SJCRH30 (cell line): ENCODE measurements around the gene PROM1. TPM values are rescaled to one million over a fixed set of nuclear protein-coding genes. Genes with fewer than 3 reads are reported as not detected.
A peak's percentile ranks its signal among the peaks of the same experiment; 100 is the strongest.

Experiments
- DNase-seq, 2 experiments: peaks; one replicate each; pipeline ENCODE4 v3.0.0-alpha.2; 2015 to 2020
- H3K27ac ChIP-seq: fragments of 250-450 bp; sonication (Bioruptor Pico); 2 replicates; pipeline ENCODE4 v1.5.1; 2020; ENCODE audit warnings: mild to moderate bottlenecking, moderate library complexity
- H3K27me3 ChIP-seq: fragments of 250-450 bp; sonication (Bioruptor Pico); 2 replicates; pipeline ENCODE4 v1.5.1; 2020; ENCODE audit warnings: mild to moderate bottlenecking, moderate library complexity
- H3K36me3 ChIP-seq: fragments of 250-450 bp; sonication (Bioruptor Pico); 2 replicates; pipeline ENCODE4 v1.5.1; 2020; ENCODE audit warnings: mild to moderate bottlenecking, moderate library complexity
- H3K4me1 ChIP-seq: fragments of 250-450 bp; sonication (Bioruptor Pico); 2 replicates; pipeline ENCODE4 v1.5.1; 2020; ENCODE audit warnings: mild to moderate bottlenecking, moderate library complexity
- H3K4me3 ChIP-seq: fragments of 250-450 bp; sonication (Bioruptor Pico); 2 replicates; pipeline ENCODE4 v1.5.1; 2020; ENCODE audit warnings: mild to moderate bottlenecking, moderate library complexity
- H3K9me3 ChIP-seq: fragments of 250-450 bp; sonication (Bioruptor Pico); replicated peaks from 2 replicates; pipeline ENCODE4 v1.5.1; 2020; ENCODE audit warnings: mild to moderate bottlenecking, moderate library complexity
- total RNA-seq: library from RNA; depleted of rRNA; stranded (reverse); fragments of >200 nt; shearing (Covaris generic); gene quantifications from 2 replicates; pipeline ENCODE4 v1.2.3, GENCODE V29; 2014; rRNA removed

PROM1 gene
- total RNA-seq, 1 experiment from 2014 or later, result 23.0 TPM

DNA sequence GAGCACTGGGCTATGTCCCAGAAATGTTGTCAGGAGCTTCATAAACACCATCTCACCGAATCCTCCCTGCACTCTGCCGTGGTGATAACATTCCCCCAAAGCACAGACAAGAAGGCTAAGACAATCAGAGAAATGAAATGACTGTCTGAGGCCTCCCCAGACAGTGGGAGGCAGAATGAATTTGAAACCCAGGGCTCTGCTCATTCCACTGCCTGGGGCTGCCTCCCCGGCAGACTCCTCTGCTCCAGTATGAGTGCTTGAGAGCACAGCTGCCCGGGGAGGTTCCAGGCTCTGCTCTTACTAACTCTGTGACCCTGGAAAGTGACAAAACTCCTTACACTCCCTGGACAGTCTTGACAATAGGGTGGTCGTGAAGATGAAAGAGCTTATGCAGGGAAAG, 154.9 kb downstream of the PROM1 start:
- Histone ChIP-seq H3K27ac (no peak overlapping the region), H3K27me3 (peaks cover 19% of the 10 kb centered on the region; the same call in 1 of the 2 replicates), H3K36me3 (no peaks in the 10 kb centered on the region), H3K4me3 (no peak overlapping the region), H3K4me1 (no peaks in the 10 kb centered on the region), H3K9me3 (no peaks in the 10 kb centered on the region)
- no peak for DNase-seq

- Histone ChIP-seq H3K4me3 (no peak overlapping the region), H3K36me3 (no peaks in the 10 kb centered on the region), H3K4me1 (no peaks in the 10 kb centered on the region), H3K27ac (no peak overlapping the region), H3K9me3 (no peaks in the 10 kb centered on the region), H3K27me3 (peaks cover 12% of the 10 kb centered on the region; the same call in 1 of the 2 replicates)
- no peak for DNase-seq
These were observed 157.3 kb downstream of the PROM1 start for GRCh38 chr4:15926486-15926885.

DNA sequence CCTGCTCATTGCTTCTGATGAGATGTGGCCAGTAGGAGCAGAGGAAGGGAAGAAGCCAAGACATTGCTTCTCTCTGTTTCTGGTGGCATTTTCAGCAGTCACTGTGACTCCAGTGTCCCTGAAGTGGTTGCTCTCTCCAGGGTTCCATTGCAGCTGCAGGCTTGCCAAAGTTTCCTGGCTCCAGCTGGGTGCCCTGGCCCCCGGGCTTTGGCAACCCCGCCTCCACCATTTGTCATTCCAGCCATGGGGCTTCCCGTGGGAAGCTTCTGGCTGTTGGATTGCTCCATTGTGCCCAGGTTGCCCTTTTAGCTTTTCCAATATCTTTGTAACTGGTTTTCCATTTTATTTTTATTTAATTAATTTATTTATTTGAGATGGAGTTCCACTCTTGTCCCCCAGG, 158.0 kb downstream of the PROM1 start:
- no peaks in the 10 kb centered on the region for H3K9me3 ChIP-seq
- H3K36me3 ChIP-seq, result no peaks in the 10 kb centered on the region
- no peak for DNase-seq
- no peak overlapping the region for H3K4me3 ChIP-seq
- H3K27me3 ChIP-seq, result peaks cover 12% of the 10 kb centered on the region; the same call in 1 of the 2 replicates
- H3K4me1 ChIP-seq, result peaks cover 3% of the 10 kb centered on the region; the same call in 1 of the 2 replicates
- H3K27ac ChIP-seq, result no peak overlapping the region

- Histone ChIP-seq H3K27ac (no peak overlapping the region), H3K36me3 (no peaks in the 10 kb centered on the region), H3K4me3 (no peak overlapping the region), H3K4me1 (peaks cover 3% of the 10 kb centered on the region; the same call in 1 of the 2 replicates), H3K9me3 (no peaks in the 10 kb centered on the region), H3K27me3 (peaks cover 3% of the 10 kb centered on the region; the same call in 1 of the 2 replicates)
- DNase-seq, result no peak
These were observed 162.3 kb downstream of the PROM1 start for GRCh38 chr4:15921592-15921932.

DNA sequence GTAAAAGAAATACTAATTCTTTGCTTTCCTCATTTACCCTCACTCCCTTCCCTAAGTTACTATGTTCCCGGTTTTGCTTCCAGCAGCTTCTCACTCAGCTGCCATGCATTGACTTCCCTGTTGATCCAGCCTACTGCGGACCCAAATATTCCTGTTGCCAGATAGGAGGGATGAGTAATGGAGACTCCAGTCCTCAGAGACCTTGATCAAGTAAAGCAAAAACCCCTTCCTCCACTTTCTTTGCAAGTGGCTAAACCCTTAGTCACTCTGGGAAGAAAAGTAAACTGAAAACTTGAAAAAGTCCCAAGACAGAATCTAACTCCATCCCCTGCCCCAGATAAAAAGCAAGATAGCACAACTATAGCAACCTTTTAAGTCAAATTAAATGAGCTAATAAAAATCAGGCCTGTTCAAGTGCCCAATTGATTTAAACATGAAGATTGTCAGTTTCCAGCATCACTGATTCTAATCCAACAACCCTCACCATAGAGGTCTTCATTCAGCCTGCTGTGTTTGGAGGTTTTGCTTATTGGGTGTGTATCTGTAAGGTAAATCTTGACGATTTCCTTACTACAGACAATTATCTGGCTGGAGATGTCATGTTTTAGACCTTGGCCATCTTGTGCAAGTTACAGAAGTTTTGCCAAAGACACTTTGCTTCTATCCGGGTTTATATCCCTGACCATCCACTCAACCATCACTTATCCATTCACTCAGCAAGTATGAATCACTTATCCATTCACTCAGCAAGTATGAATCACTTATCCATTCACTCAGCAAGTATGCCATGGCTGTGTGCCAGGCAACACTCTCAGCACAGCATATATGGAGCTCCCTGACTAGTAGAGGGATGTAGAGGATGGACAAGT, 162.9 kb downstream of the PROM1 start:
- no peak overlapping the region for H3K4me3 ChIP-seq
- H3K27me3 ChIP-seq, result peaks cover 3% of the 10 kb centered on the region; the same call in 1 of the 2 replicates
- H3K4me1 ChIP-seq, result peaks cover 3% of the 10 kb centered on the region; the same call in 1 of the 2 replicates
- peak; percentile 26 to 37 for DNase-seq
- H3K27ac ChIP-seq, result no peak overlapping the region
- H3K9me3 ChIP-seq, result no peaks in the 10 kb centered on the region; the same call in 1 of the 2 replicates
- H3K36me3 ChIP-seq, result no peaks in the 10 kb centered on the region

DNA sequence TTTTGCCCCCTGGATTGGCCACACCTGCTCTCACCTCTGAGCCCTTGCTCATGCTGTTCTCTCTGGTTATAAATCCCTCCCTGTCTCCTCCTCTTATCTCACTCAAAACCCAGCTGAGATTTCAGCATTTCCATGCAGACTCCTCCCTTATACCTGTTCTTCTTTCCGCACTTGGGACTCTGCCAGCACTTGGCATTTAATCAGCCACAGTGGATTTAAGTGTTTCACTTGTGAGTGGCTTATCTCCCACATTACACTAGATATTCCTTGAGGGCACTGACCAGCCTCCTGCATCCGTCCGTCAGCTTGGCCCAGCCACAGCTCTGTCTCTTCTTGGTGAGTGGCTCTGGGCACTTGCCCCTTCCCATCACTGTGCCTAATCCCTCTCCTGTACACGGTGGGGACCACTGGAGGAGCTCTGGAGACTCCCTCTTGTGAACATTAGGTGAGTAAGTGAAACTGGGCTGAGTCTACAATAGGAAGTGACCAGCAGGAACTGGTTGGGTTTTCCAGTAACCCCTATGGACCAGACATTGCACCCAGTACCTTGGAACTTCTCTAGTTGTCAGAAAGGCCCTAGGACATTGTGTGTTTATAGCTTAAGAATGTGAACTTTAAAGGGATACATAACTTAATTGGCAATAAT, 165.2 kb downstream of the PROM1 start:
- no peak for DNase-seq
- no peaks in the 10 kb centered on the region; the same call in 1 of the 2 replicates for H3K9me3 ChIP-seq
- peaks cover 3% of the 10 kb centered on the region; the same call in 1 of the 2 replicates for H3K4me1 ChIP-seq
- H3K27me3 ChIP-seq, result peaks cover 3% of the 10 kb centered on the region; the same call in 1 of the 2 replicates
- H3K36me3 ChIP-seq, result no peaks in the 10 kb centered on the region
- H3K4me3 ChIP-seq, result no peak overlapping the region
- no peak overlapping the region for H3K27ac ChIP-seq

Other genes starting within 250 kb of the PROM1 start
- gene FGFBP1, start 145.3 kb downstream of the PROM1 start, total RNA-seq, result not detected in 2 replicates
- not detected in 2 replicates for gene FGFBP2, start 120.8 kb downstream of the PROM1 start, total RNA-seq
- gene TAPT1, start 142.4 kb upstream of the PROM1 start, total RNA-seq, result 11.3 and 17.4 TPM in 2 replicates